NCI-H524 (cell line): ENCODE data around the gene EFHD1.
A peak's percentile ranks its signal among the peaks of the same experiment; 100 is the strongest.
"Not testable (repeated sequence)": the region's sequence is repeated elsewhere in the genome, so short reads cannot be mapped to it uniquely, and the experiment has no call there.

ENCODE experiments used
- DNase-seq, 2 experiments: peaks; one replicate each; lab custom pipeline; 2025; lab: John Stamatoyannopoulos, UW

Gene EFHD1

DNA sequence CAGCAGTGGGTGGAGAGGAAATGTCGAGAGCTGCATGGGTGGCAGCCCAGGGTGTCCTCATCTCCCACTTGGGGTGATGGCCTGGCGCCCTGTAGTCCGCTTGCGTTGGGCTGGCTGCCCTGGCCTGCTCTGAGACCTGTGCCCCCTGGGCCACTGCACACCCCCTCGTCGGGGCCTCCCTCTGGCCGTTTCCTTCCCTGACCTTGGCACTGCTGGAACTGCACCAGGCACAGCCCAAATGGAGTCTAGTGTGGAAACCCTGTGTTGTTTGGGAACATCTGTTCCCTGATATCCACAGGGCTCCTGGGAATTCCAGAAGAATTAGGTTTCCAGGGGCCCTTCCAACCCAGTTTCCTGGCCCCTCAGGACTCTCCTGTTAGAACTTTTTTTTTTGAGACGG lies 13.9 kb downstream of the EFHD1 start:
- DNase-seq: no peak

DNA sequence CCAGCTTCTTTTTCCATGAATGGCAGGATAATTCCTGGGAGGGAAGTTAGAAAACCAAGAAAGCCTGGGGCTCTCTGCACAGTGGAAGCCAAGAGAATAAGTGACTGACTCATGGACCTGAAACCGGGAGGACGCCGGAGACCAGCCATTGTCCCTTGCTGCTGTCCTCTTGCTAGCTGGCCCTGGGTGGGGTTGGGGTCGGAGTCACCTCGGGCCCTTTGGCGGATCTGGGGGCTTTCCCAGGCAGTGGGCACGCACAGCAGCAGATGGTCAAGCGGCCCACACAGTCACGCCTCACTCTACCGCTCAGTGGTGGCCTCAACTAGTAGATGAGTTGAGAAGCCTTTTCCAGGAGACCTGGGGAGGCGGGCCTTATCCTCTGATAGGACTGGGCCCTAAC lies 15.6 kb downstream of the EFHD1 start:
- DNase-seq: no peak

DNA sequence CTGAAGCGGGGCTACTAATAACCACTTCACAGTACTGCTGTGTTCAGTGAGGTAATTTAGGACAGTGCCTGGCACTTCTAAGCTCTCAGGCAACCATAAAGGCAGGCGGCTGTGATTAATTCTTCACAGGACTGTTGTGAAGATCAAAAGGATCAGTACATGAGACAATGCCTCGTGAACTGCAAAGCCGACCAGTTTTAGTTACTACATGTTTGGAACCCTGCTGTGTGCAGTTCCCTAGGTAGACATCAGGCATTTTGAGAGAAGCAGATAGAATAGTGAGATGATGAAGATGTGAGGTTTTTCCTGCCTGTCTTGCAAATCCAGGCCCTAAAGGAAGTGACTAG lies 19.1 kb downstream of the EFHD1 start:
- no peak for DNase-seq

DNA sequence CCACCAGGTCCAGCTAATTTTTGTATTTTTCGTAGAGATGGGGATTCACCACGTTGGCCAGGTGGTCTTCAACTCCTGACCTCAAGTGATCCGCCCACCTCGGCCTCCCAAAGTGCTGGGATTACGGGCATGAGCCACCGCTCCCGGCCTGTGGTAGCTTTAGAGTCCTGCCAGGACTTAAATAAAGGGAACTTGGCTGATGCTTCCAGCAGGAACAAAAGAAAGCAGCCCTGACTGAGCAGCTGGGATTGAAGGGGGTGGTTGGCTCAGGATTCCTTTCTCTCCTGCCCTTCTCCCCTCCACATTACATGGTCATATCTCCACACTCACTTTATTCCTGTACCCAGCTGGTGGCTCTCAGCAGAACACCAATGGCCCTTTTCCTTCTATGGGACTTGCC lies 20.0 kb downstream of the EFHD1 start:
- DNase-seq: no peak

DNA sequence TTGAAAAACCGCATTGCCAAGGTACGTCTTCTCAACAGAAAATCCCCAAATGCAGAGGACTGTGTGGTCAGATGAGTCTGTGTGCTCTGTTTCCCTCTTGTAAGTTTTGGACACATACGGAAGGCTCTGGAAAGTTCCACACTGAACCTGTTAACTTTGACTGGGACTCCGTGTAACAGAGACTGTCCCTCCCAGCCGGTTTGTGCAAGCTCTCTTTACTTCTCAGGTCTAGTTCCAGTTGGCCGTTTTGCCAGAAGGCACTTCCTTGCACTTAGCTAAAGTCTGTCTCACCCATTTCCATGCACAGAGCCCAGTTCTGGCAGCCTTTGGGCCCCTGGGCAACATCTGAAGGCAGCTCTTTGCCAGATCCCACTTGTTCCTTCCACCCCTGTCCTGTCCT lies 22.0 kb downstream of the EFHD1 start:
- no peak for DNase-seq

DNA sequence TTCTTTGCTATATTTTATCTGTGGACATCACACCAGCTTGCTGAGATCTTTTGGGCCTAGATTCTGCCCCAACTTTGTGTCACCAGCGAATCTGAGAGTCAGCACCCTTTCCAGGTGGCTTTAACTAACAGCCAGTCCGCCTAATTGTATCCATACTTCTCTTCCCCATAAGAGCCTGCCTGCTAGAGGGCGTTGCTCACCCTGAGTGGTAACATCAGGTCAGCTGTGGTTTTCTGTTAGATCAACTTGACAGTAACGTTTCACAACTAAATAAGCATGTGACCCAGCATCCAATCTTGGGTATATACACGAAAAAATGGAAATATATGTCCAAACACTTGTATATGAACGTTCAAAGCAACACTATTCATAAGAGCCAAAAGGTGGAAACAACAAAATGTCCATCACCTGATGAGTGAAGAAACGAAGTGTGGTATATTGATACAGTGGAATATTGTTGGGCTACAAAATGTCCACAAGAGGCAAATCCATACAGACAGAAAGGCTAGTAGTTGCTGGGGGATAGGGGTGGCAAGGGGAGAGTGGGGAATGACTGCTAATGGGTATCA lies 24.9 kb downstream of the EFHD1 start:
- DNase-seq: peak in 1 of 2 experiments; percentile 15

DNA sequence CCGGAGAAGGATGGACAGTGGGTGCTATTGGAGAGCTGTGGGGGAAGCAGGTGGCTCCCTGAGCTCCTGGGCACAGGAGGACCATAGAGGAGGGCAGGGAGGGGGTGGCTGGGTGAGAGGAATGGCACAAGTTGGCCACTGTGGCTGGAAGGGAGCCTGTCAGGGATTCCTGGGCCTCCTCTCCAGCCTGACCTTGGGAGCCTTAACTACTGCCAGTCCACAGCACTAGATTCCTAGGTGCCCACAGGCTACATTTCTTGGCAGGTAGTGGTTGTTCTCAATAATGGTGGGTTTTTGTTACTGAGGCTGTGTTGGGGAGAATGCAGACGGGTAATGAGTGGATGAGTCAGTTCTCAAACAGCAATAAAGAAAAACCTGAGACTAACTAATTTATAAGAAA lies 26.0 kb downstream of the EFHD1 start:
- DNase-seq: no peak

DNA sequence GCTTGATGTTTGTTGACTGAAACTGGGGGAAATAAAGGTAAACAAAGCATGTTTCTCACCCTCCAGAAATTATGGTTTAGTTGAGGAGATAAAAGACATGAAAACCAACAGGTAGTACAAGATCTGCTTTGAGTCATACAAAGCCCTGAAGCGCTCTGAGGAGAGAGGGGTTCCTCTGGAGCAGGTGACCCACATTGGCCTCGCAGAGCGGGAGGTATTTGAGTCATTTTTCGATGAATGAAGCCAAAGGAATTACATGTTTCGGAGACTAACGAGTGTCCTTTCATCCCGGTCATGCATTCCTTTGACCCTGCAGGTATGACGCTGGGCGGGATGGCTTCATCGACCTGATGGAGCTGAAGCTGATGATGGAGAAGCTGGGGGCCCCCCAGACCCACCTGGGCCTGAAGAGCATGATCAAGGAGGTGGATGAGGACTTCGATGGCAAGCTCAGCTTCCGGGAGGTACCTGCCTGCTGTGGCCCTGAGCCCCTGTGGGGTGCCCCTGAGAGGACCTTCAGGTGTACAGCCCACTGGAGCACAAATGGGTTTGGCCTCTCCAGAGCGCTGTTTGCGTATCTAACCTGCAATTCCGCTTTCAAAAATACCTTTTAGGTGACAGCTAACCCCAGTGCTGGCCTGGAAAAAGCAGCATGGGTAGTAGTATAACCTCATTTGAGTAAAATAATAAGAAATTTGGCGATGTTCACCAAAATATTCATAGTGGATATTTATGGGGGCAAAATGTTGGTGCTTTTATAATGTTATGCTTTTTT lies 29.3 kb downstream of the EFHD1 start:
- no peak for DNase-seq

DNA sequence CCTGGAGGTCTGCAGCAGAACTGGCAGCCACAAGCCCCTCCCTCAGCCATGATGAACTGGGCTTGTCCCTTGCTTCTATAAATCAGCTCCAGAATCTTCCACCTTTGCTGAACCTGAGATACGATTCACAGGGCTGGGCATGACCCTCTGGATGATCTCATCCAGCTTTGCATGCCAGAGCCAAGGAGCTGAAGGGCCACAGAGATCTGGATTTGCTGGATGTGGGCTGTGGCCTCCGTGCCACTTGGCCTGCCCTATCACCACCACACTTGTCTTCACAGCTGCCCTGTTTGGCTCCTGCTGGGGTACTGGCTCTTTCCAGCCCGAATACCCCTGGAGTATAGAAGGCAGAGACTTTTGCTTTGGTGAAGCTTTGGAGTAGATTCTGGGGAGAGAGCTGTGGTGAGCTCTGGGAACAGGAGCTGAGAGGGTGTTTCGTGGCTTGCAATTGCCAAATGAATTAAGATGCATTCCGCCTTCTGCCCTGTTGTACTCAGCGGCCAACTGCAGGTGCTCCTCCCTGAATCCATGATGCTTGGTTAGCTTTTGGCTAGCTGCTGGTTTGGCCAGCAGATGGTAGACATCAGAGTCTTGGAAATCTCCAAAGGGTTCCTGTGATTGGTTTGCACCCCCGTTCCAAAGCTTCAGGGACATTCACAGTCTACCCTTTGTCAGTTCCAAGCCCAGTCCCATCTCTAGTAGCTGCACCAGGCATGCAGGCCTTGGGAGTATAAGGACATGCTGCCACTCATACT lies 32.8 kb downstream of the EFHD1 start:
- no peak for DNase-seq

DNA sequence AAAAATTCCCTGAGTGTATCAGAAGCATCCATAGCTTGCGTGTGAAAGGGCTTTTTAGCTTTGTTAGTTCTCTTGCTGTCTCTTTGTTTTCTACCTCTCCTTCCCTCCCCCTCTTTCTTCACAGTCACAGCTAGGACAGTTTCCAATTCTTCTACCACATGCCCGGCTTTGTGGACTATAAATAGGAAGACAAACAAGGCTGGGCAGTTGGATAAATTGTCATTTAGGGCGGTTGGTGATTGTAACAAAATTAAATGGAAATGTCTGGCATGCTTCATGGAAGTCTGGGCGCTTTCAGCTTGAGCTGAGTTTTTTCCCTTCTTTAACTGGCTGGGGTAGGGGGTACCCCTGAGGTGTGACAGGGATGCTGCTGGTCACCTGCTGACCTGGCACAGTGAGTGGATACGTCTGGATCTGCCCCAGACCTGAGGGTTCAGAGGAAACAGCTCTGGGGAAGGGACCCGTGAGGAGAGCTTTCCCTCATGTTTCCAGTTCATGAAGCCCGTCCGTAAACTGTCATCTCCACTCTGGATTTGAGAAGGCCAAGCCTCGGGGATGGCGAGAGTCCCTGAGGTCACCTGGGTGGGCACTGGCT lies 34.7 kb downstream of the EFHD1 start:
- DNase-seq: no peak

DNA sequence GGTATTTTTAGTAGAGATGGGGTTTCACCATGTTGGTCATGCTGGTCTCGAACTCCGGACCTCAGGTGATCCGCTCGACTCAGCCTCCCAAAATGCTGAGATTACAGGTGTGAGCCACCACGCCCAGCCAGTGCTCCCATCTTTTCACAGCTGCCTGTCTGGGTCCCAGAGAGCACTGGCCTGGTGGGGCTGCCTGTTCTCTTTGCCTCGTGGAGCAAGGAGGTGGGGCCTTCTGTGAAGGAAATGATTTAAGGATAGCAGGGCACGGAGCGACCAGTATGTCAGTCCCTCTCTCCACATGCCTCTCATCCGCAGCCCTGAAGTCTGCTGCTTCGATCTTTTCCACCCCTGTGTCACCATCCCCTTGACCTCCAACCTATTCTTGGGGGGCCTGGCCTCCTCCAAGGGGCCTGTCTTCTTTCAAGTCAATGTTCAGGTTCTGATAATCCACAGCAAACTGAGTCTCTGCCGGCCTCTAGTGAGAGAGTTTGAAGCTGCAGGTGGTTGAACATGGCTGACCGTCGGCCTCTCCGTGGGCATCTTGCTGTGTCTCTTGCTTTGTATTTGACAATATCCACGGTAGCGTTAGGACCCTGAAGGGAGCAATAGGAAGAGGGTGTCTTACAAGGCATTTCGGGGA lies 35.5 kb downstream of the EFHD1 start:
- no peak for DNase-seq

DNA sequence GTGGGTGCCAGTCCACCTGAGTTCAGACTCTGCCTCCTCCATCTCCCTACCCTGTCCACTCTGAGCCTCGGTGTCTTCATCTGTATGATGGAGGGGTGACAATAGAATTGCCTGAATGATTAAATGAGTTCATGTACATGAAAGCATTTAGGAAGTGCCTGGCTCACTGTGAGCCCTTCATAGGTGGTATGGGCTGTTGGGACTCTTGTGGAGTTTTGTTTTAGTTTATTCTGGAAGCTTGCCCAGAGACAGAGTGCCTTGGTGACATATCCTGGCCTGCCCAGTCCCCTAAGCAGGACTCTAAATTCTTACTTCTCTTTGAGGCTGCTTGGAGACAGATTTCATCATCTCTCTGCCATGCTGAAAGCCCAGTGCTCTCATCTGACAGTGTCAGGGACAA lies 39.2 kb downstream of the EFHD1 start:
- DNase-seq: no peak

DNA sequence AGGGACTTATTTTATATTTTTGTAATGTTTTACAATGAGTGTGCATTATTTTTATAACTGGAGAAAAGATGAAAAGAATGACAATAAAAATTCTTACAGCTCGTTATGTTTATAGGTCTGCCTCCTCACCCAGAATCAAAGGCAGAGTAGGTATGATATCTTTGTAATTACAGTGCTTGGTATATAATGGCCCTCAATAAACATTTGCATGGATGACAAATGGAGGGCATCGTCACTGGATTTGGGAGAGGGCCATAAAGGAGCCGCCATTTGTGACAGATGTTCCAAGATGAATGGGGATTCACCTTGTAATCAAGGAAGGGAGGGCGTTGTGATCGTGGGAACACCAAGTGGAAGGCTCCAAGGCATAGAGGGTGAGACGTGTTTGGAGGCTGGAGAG lies 41.1 kb downstream of the EFHD1 start:
- DNase-seq: peak in 1 of 2 experiments; percentile 3

DNA sequence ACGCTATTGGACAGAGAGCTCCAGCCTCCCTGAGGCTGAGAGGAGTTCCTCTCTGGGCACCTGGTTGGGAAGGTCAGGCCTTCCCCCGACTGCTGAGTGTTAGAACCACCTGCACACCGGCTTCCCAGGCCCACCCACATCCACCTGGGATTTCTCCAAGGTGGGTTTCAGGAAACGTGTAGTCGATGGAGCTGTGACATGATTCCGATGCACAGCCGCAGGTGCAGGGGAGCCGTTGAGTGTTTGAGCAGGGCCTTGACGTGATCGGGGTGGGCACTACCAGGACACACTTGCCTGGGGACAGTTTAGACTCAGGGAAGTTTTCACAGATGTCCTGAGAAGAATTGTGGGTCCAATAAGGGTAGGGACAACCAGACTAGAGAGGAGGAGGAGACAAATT lies 42.0 kb downstream of the EFHD1 start:
- no peak for DNase-seq

DNA sequence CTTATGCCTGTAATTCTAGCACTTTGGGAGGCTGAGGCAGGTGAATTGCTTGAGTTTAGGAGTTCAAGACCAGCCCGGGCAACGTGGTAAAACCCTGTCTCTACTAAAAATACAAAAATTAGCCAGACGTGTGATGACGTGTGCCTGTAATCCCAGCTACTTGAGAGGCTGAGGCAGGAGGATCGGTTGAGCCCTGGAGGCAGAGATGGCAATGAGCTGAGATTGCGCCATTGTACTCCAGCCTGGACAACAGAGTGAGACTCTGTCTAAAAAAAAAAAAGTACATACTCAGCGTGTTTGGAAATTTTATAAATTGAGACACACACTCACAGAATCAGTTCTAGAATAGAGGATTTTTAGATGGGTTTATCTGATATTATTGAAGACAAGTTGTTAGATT lies 46.6 kb downstream of the EFHD1 start:
- DNase-seq: no peak

DNA sequence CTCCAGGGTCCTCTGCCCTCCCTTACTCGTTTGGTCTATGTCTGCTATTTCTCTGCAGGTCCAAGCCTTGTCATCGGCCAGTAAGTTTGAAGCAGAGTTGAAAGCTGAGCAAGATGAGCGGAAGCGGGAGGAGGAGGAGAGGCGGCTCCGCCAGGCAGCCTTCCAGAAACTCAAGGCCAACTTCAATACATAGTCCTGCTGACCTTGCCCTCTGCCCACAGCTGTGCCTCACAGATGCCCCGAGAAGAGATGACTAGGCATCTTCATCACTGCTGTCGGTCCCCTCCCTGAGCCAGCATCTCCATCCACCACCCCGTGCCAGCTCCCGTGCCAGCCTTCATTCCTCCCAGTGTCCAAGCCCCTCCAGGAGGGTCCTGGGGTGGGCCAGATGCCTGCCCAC lies 48.1 kb downstream of the EFHD1 start:
- no peak for DNase-seq

DNA sequence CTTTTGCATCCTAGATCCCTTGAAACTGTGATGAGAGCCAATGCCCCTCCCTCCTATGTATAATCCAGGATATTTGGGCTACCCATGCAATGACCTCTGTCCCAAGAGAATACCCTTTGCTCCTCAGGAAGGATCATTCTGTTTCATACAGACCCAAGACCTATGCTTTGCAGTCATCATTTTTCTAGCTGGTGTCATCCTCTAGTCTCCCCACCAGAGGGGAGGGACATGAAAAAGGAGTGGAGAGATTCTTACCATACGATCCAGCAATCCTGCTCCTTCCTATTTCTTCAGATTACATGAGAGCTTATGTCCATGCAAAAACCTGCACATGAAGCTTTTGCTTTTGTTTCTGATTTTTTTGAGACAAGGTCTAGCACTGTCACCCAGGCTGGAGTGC lies 50.0 kb downstream of the EFHD1 start:
- DNase-seq: peak in 1 of 2 experiments; percentile 2

DNA sequence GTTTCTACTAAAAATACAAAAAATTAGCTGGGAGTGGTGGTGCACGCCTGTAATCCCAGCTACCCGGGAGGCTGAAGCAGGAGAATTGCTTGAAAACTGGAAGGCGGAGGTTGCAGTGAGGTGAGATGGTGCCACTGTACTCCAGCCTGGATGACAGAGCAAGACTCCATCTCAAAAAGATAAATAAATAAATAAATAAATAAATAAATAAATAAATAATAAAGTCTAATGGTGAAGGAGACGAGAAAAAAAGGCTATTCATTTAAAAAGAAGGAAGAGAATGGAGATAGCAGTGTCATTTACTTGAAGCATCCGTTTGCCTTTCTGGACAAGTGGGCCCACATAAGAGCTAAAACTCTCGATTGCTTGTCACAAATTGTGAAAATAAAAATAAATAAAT lies 52.0 kb downstream of the EFHD1 start:
- not testable (repeated sequence) for DNase-seq

DNA sequence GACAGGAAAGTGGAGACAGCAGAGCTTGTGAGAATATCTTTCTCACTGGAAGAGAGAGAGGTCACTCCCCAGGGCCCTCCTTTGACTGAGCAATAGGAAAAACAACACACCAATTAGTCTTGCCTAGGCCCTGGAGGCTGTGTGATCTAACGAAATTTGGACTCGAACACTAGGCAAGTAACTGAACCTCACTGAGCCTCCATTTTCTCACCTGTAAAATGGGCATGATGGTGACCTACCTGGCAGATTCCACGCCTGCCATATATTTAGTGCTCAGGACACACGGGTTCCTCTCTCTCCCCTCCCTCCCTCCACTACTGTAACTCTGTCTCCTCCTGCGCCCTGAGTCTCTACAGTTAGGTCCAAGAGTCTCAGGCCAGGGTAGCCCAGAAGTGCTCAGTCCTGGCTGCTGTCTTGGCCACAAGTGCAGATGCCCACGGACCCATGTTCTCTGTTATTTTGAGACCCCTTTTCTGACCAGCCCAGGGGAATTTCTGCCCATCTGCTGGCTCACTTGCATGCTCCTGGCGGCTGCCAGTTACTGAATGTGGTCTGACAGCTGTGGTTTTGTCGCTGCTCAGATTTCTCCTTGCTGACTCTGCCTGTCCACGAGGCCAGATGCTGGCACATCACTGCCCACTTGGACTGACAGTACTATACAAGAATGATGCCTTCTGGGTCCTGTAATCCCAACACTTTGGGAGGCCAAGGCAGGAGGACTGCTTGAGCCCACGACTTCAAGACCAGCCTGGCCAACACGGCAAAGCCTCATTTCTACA lies 54.2 kb downstream of the EFHD1 start:
- DNase-seq: peak; percentile 19 to 56

DNA sequence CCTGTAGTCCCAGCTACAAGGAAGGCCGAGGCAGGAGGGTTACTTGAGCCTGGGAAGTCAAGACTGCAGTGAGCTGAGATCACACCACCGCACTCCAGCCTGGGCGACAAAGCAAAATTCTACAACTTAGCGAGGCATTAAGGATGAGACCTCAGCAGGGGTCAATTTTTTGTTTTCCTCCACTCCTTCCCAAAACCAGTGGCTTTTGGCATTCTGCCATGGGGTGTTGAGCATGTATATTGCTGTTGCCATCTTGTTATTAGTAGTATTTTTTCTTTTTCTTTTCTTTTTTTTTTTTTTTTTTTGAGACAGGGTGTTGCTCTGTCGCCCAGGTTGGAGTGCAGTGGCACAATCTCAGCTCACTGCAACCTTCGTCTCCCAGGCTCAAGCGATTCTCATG lies 54.8 kb downstream of the EFHD1 start:
- no peak for DNase-seq

DNA sequence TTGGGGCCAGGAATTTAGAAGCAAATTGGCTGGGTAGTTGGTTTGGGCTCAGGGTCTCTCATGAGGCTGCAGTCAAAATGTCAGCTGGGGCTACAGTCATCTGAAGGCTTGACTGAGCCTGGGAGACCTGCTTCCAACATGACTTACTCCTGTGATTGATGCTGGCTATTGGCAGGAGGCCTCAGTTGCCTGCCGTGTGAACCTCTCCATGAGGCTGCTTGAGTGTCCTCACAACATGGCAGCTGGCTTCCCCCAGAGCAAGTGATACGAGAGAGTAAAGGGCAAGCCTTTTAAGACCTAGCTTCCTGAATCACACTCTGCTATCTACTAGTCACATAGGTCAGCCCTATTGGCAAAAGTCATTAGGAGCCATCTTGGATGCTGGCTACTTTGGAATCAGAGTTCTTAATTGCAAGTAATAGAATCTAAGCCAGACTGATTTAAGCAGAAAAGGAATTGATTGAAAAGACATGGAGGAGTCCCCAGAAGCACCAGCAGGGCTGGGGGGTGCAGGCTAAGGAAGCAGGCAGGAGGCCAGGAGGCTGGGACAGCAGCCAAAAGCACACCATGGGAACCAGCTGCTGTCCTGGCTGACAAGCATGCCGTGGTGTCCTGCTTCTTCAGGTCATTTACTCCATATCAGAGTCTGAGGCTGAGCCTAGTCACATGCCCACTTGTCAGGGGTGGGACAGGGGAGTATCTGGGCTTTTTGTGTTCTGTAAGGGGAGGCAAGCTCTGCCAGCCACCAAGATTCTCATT lies 55.9 kb downstream of the EFHD1 start:
- peak in 1 of 2 experiments; percentile 70 for DNase-seq
